H9 (cell line): ENCODE data around the gene GPC3. TPM values are rescaled to one million over a fixed set of nuclear protein-coding genes. Genes with fewer than 3 reads are reported as not detected.

ENCODE experiments used
- DNase-seq: peaks from one replicate; pipeline ENCODE4 v3.0.0-alpha.2; 2017
- H2AFZ ChIP-seq: one replicate; pipeline ENCODE4 v1.6.1; 2013; ENCODE audit warnings: mild to moderate bottlenecking, low read length, control low read depth, moderate library complexity
- H2AK5ac ChIP-seq: 2 replicates; pipeline ENCODE4 v1.6.1; 2013; ENCODE audit warnings: low read length, control low read depth, mixed read lengths; ENCODE audit not compliant: insufficient read length
- H2BK120ac ChIP-seq: one replicate; pipeline ENCODE4 v1.6.1; 2013; ENCODE audit warnings: low read depth, mild to moderate bottlenecking, low read length, control low read depth, inconsistent platforms; ENCODE audit not compliant: poor library complexity, severe bottlenecking
- H2BK12ac ChIP-seq: 2 replicates; pipeline ENCODE4 v1.6.1; 2013; ENCODE audit warnings: low read length, control low read depth, mixed read lengths, low read depth; ENCODE audit not compliant: insufficient read length
- H2BK15ac ChIP-seq: 2 replicates; pipeline ENCODE4 v1.6.1; 2013; ENCODE audit warnings: low read depth, low read length, control low read depth
- H2BK20ac ChIP-seq: one replicate; pipeline ENCODE4 v1.6.1; 2013; ENCODE audit warnings: low read depth, mild to moderate bottlenecking, low read length, control low read depth, inconsistent platforms; ENCODE audit not compliant: poor library complexity, severe bottlenecking
- H2BK5ac ChIP-seq: 2 replicates; pipeline ENCODE4 v1.6.1; 2013; ENCODE audit warnings: low read length, control low read depth, mixed read lengths; ENCODE audit not compliant: insufficient read length
- H3K14ac ChIP-seq: 2 replicates; pipeline ENCODE4 v1.6.1; 2013; ENCODE audit warnings: low read length, control low read depth; ENCODE audit not compliant: insufficient read depth
- H3K18ac ChIP-seq: 2 replicates; pipeline ENCODE4 v1.6.1; 2013; ENCODE audit warnings: low read depth, mild to moderate bottlenecking, mixed read lengths, low read length, control low read depth; ENCODE audit not compliant: insufficient read length
- H3K23ac ChIP-seq: 2 replicates; pipeline ENCODE4 v1.6.1; 2013; ENCODE audit warnings: low read length, control low read depth, mixed read lengths, low read depth; ENCODE audit not compliant: insufficient read length
- H3K23me2 ChIP-seq: 2 replicates; pipeline ENCODE4 v1.6.1; 2013; ENCODE audit warnings: low read depth, mild to moderate bottlenecking, mixed read lengths, low read length, control low read depth; ENCODE audit not compliant: insufficient read length, poor library complexity, severe bottlenecking
- H3K27ac ChIP-seq: 2 replicates; pipeline ENCODE4 v1.5.1; 2013; ENCODE audit warnings: low read length, control low read depth, mixed read lengths, low read depth; ENCODE audit not compliant: insufficient read length
- H3K27me3 ChIP-seq: 2 replicates; pipeline ENCODE4 v1.6.1; 2013; ENCODE audit warnings: low read length, control low read depth, inconsistent platforms; ENCODE audit not compliant: insufficient read depth
- H3K4ac ChIP-seq: 2 replicates; pipeline ENCODE4 v1.6.1; 2013; ENCODE audit warnings: low read depth, mild to moderate bottlenecking, control low read depth, inconsistent platforms, low read length, moderate library complexity
- H3K4me1 ChIP-seq: 2 replicates; pipeline ENCODE4 v1.6.1; 2013; ENCODE audit warnings: low read length, control low read depth, inconsistent platforms; ENCODE audit not compliant: insufficient read depth
- H3K4me2 ChIP-seq: 2 replicates; pipeline ENCODE4 v1.6.1; 2013; ENCODE audit warnings: low read length, control low read depth, mixed read lengths; ENCODE audit not compliant: insufficient read length, insufficient read depth
- H3K56ac ChIP-seq: 2 replicates; pipeline ENCODE4 v1.6.1; 2013; ENCODE audit warnings: low read depth, mild to moderate bottlenecking, mixed read lengths, low read length, control low read depth; ENCODE audit not compliant: insufficient read length
- H3K79me1 ChIP-seq: 2 replicates; pipeline ENCODE4 v1.6.1; 2013; ENCODE audit warnings: low read depth, mild to moderate bottlenecking, moderate library complexity, low read length, control low read depth, inconsistent platforms; ENCODE audit not compliant: insufficient read depth, poor library complexity, severe bottlenecking
- H3K79me2 ChIP-seq: 2 replicates; pipeline ENCODE4 v1.6.1; 2013; ENCODE audit warnings: low read length, control low read depth, inconsistent platforms; ENCODE audit not compliant: insufficient read depth
- H3K9ac ChIP-seq: 2 replicates; pipeline ENCODE4 v1.6.1; 2013; ENCODE audit warnings: low read length, control low read depth, mixed read lengths; ENCODE audit not compliant: insufficient read length; ENCODE audit errors: extremely low read depth
- H3K9me3 ChIP-seq: one replicate; pipeline ENCODE4 v1.6.1; 2013; ENCODE audit warnings: low read depth, low read length, inconsistent platforms; ENCODE audit not compliant: control insufficient read depth
- H3T11ph ChIP-seq: one replicate; pipeline ENCODE4 v1.6.1; 2013; ENCODE audit warnings: mild to moderate bottlenecking, low read length, control low read depth, inconsistent platforms
- H4K20me1 ChIP-seq: one replicate; pipeline ENCODE4 v1.6.1; 2013; ENCODE audit not compliant: control insufficient read depth, insufficient read length, insufficient read depth
- H4K5ac ChIP-seq: 2 replicates; pipeline ENCODE4 v1.6.1; 2013; ENCODE audit warnings: low read depth, mild to moderate bottlenecking, mixed read lengths, low read length, control low read depth; ENCODE audit not compliant: insufficient read length
- H4K8ac ChIP-seq: replicated peaks from 2 replicates; pipeline ENCODE4 v1.6.1; 2013; ENCODE audit warnings: low read length, control low read depth, mixed read lengths, low read depth; ENCODE audit not compliant: insufficient read length
- H4K91ac ChIP-seq: 2 replicates; pipeline ENCODE4 v1.6.1; 2013; ENCODE audit warnings: low read depth, mild to moderate bottlenecking, moderate library complexity, mixed read lengths, low read length, control low read depth; ENCODE audit not compliant: insufficient read length
- H3K27ac Mint-ChIP-seq, 3 experiments: 2 replicates in 2 of 3; 3 replicates in 1 of 3; pipeline ENCODE4 v1.8.0; 2020 to 2021; ENCODE audit warnings: mixed read lengths in 3 of 3, mild to moderate bottlenecking in 1 of 3, moderate library complexity in 1 of 3
- H3K27me3 Mint-ChIP-seq: 2 replicates; pipeline ENCODE4 v1.8.0; 2021; ENCODE audit warnings: low read depth, mild to moderate bottlenecking, moderate library complexity, mixed read lengths
- H3K36me3 Mint-ChIP-seq, 3 experiments: 2 replicates in 2 of 3; 3 replicates in 1 of 3; pipeline ENCODE4 v1.8.0; 2020 to 2021; ENCODE audit warnings: low read depth in 3 of 3, mixed read lengths in 3 of 3; ENCODE audit not compliant: insufficient read depth in 1 of 3
- H3K4me1 Mint-ChIP-seq, 2 experiments: 2 replicates each; pipeline ENCODE4 v1.8.0; 2020; ENCODE audit warnings: mixed read lengths in 2 of 2
- H3K4me3 Mint-ChIP-seq, 2 experiments: 2 replicates in 1 of 2; 3 replicates in 1 of 2; pipeline ENCODE4 v1.8.0; 2020 to 2021; ENCODE audit warnings: mild to moderate bottlenecking in 2 of 2, mixed read lengths in 2 of 2, moderate library complexity in 1 of 2
- H3K9me3 Mint-ChIP-seq, 2 experiments: 2 replicates in 1 of 2; 3 replicates in 1 of 2; pipeline ENCODE4 v1.8.0; 2020; ENCODE audit warnings: mild to moderate bottlenecking in 2 of 2, mixed read lengths in 2 of 2, moderate library complexity in 1 of 2
- CTCF ChIP-seq: fragments of 200-600 bp; sonication (generic); conservative IDR thresholded peaks from 3 replicates; pipeline ENCODE4 v1.8.0; 2021; ENCODE audit warnings: antibody characterized with exemption, mild to moderate bottlenecking
- WGBS: extraction: QIAGEN DNeasy Blood & Tissue Kit; methylation state at CpG from one replicate; pipeline ENCODE4 v1.1.7; 2013; ENCODE audit warnings: missing lambda C conversion rate, low lambda C conversion rate, mixed read lengths; ENCODE audit not compliant: insufficient read length; ENCODE audit errors: extremely low coverage; 5-methylcytosine and 5-hydroxymethylcytosine counted together
- total RNA-seq: library from RNA; stranded (reverse); gene quantifications from 2 replicates; pipeline ENCODE4 v1.2.1, GENCODE V29; 2021

GPC3 gene
- total RNA-seq, 1 experiment from 2014 or later = 108 TPM

GRCh38 chrX:133609166-133609565 lies 376.2 kb downstream of the GPC3 start:
- Histone ChIP-seq H2BK20ac (no peak overlapping the region), H2BK12ac (no peak overlapping the region), H3K9ac (no peak overlapping the region), H4K91ac (no peak overlapping the region), H3K4me2 (no peak overlapping the region), H4K5ac (no peak overlapping the region), H3K4ac (no peak overlapping the region), H3K79me2 (no peaks in the 10 kb centered on the region), H3K14ac (no peak overlapping the region), H2BK15ac (no peak overlapping the region), H3K23ac (no peak overlapping the region), H3K18ac (no peak overlapping the region), H4K20me1 (no peaks in the 10 kb centered on the region), H3K27ac (no peak overlapping the region), H3K23me2 (no peaks in the 10 kb centered on the region), H2AK5ac (no peak overlapping the region), H3K56ac (no peak overlapping the region), H2AFZ (no peak overlapping the region), H3K9me3 (no peaks in the 10 kb centered on the region), H3K4me1 (no peaks in the 10 kb centered on the region), H4K8ac (no peak overlapping the region), H2BK120ac (no peak overlapping the region), H3K27me3 (no peaks in the 10 kb centered on the region), H2BK5ac (no peak overlapping the region), H3T11ph (no peak overlapping the region), H3K79me1 (no peaks in the 10 kb centered on the region)
- Mint-ChIP-seq H3K9me3 (peaks cover 5 to 7% of the 10 kb centered on the region in 2 experiments), H3K4me1 (peaks cover 13% of the 10 kb centered on the region in 2 experiments), H3K27me3 (no peaks in the 10 kb centered on the region), H3K4me3 (no peak overlapping the region), H3K36me3 (peaks cover under 1 to 10% (median 5%) of the 10 kb centered on the region in 3 experiments; a peak in 6 of 7 replicates), H3K27ac (no peak overlapping the region)
- WGBS = no CpG with 5 or more reads among the region's 4 CpGs
- TF ChIP-seq CTCF = no peak
- DNase-seq = no peak
